AG04450 (cell line): ENCODE results near the gene TTN. TPM values are rescaled to one million over a fixed set of nuclear protein-coding genes. Genes with fewer than 3 reads are reported as not detected.

ENCODE experiments used
- CTCF ChIA-PET: fragments of 300-600, 350-600 bp; formaldehyde crosslinking; extraction: SDS; loops from one replicate; lab custom pipeline; 2022; ENCODE audit warnings: antibody characterized with exemption, inconsistent platforms; lab: Charles Lee
- POLR2A ChIA-PET: fragments of 350-600 bp; formaldehyde crosslinking; extraction: SDS; loops from one replicate; lab custom pipeline; 2021; ENCODE audit warnings: antibody characterized with exemption, inconsistent platforms; lab: Yijun Ruan, JAX
- DNase-seq: peaks from one replicate; pipeline ENCODE4 v3.0.0-alpha.2; 2011; ENCODE audit warnings: low read depth, low spot score
- H3K27ac ChIP-seq: one replicate; pipeline ENCODE4 v1.5.1; 2012; ENCODE audit warnings: low read depth, low read length, control low read depth
- H3K27me3 ChIP-seq: one replicate; pipeline ENCODE4 v1.6.0; 2012; ENCODE audit warnings: low read length; ENCODE audit not compliant: control insufficient read depth, insufficient read depth
- H3K4me3 ChIP-seq: 2 replicates; pipeline ENCODE4 v1.5.1; 2011; ENCODE audit warnings: mild to moderate bottlenecking, low read depth, low read length, control low read depth
- H3K9me3 ChIP-seq: 2 replicates; pipeline ENCODE4 v1.5.1; 2012; ENCODE audit warnings: low read length; ENCODE audit not compliant: control insufficient read depth, insufficient read depth
- CTCF ChIP-seq: IDR thresholded peaks from 2 replicates; pipeline ENCODE4 v1.5.1; 2011; ENCODE audit warnings: low read depth, low read length, control low read depth, inconsistent platforms
- polyA plus RNA-seq: library from polyadenylated mRNA; depleted of rRNA; stranded (reverse); fragments of >200 nt; gene quantifications from 2 replicates; pipeline ENCODE4 v1.2.3, GENCODE V29; 2011

Gene TTN
- polyA plus RNA-seq, 1 experiment: 0.06 TPM

GRCh38 chr2:178834086-178834485 lies 26.9 kb upstream of the TTN start:
- POLR2A ChIA-PET: no interaction called here
- H3K4me3 ChIP-seq: no peak overlapping the region
- TF ChIP-seq CTCF: no peak

GRCh38 chr2:178833382-178833781 lies 26.2 kb upstream of the TTN start:
- H3K27me3 ChIP-seq: no peaks in the 10 kb centered on the region
- CTCF ChIA-PET: no interaction called here
- no peak for TF ChIP-seq CTCF
- no peak overlapping the region for H3K27ac ChIP-seq
- POLR2A ChIA-PET: no interaction called here
- H3K9me3 ChIP-seq: no peaks in the 10 kb centered on the region
- no peak for DNase-seq
- no peak overlapping the region for H3K4me3 ChIP-seq

More at GRCh38 chr2:178834086-178834485, 26.9 kb upstream of the TTN start:
- H3K9me3 ChIP-seq: no peaks in the 10 kb centered on the region
- DNase-seq: no peak
- no peak overlapping the region for H3K27ac ChIP-seq
- CTCF ChIA-PET: no interaction called here
- H3K27me3 ChIP-seq: no peaks in the 10 kb centered on the region

- ChIA-PET CTCF (no interaction called here), POLR2A (no interaction called here)
- Histone ChIP-seq H3K4me3 (no peak overlapping the region), H3K9me3 (no peaks in the 10 kb centered on the region), H3K27ac (no peak overlapping the region), H3K27me3 (no peaks in the 10 kb centered on the region)
- DNase-seq: no peak
- no peak for TF ChIP-seq CTCF
Observed at GRCh38 chr2:178830451-178830850, 23.2 kb upstream of the TTN start.

GRCh38 chr2:178829981-178830380 lies 22.8 kb upstream of the TTN start:
- ChIA-PET CTCF (no interaction called here), POLR2A (no interaction called here)
- no peaks in the 10 kb centered on the region for H3K9me3 ChIP-seq
- DNase-seq: no peak
- no peak overlapping the region for H3K4me3 ChIP-seq
- H3K27me3 ChIP-seq: no peaks in the 10 kb centered on the region
- H3K27ac ChIP-seq: no peak overlapping the region
- no peak for TF ChIP-seq CTCF

GRCh38 chr2:178829299-178829960 lies 22.2 kb upstream of the TTN start:
- DNase-seq: no peak
- Histone ChIP-seq H3K4me3 (no peak overlapping the region), H3K27me3 (no peaks in the 10 kb centered on the region), H3K27ac (no peak overlapping the region), H3K9me3 (no peaks in the 10 kb centered on the region)
- ChIA-PET POLR2A (no interaction called here), CTCF (no interaction called here)
- TF ChIP-seq CTCF: no peak
